ENCODE data around the gene PLEKHA7.
"Not testable (repeated sequence)": the region's sequence is repeated elsewhere in the genome, so short reads cannot be mapped to it uniquely, and the experiment has no call there.

The PLEKHA7 gene

GRCh38 chr11:16904761-16905160, 109.5 kb downstream of the PLEKHA7 start:
- not testable (repeated sequence) for DNase-seq (ENCODE audit: low spot score)

- no peak for DNase-seq (ENCODE audit: low spot score)
These were observed 111.3 kb downstream of the PLEKHA7 start for GRCh38 chr11:16902781-16903378.

GRCh38 chr11:16902182-16902581, 112.0 kb downstream of the PLEKHA7 start:
- DNase-seq (ENCODE audit: low spot score): no peak

- no peak for DNase-seq (ENCODE audit: low spot score)
These were observed 113.7 kb downstream of the PLEKHA7 start for GRCh38 chr11:16900491-16900890.

- no peak for DNase-seq (ENCODE audit: low spot score)
These were observed 114.4 kb downstream of the PLEKHA7 start for GRCh38 chr11:16899708-16900303.

GRCh38 chr11:16898274-16898985, 115.8 kb downstream of the PLEKHA7 start:
- DNase-seq (ENCODE audit: low spot score): no peak

GRCh38 chr11:16897470-16898061, 116.6 kb downstream of the PLEKHA7 start:
- no peak for DNase-seq (ENCODE audit: low spot score)

GRCh38 chr11:16896729-16897469, 117.3 kb downstream of the PLEKHA7 start:
- DNase-seq (ENCODE audit: low spot score): no peak

- no peak for DNase-seq (ENCODE audit: low spot score)
These were observed 118.9 kb downstream of the PLEKHA7 start for GRCh38 chr11:16895306-16895705.

- no peak for DNase-seq (ENCODE audit: low spot score)
These were observed 120.7 kb downstream of the PLEKHA7 start for GRCh38 chr11:16893456-16894066.

GRCh38 chr11:16891964-16892363, 122.2 kb downstream of the PLEKHA7 start:
- DNase-seq (ENCODE audit: low spot score): no peak

GRCh38 chr11:16891165-16891564, 123.0 kb downstream of the PLEKHA7 start:
- no peak for DNase-seq (ENCODE audit: low spot score)

GRCh38 chr11:16890442-16890841, 123.8 kb downstream of the PLEKHA7 start:
- no peak for DNase-seq (ENCODE audit: low spot score)

GRCh38 chr11:16889905-16890304, 124.3 kb downstream of the PLEKHA7 start:
- no peak for DNase-seq (ENCODE audit: low spot score)

- DNase-seq (ENCODE audit: low spot score): not testable (repeated sequence)
These were observed 125.2 kb downstream of the PLEKHA7 start for GRCh38 chr11:16889010-16889409.

- not testable (repeated sequence) for DNase-seq (ENCODE audit: low spot score)
These were observed 126.3 kb downstream of the PLEKHA7 start for GRCh38 chr11:16887887-16888286.

GRCh38 chr11:16883174-16883573, 131.0 kb downstream of the PLEKHA7 start:
- peak; percentile 16 for DNase-seq (ENCODE audit: low spot score)

- DNase-seq (ENCODE audit: low spot score): no peak
These were observed 132.4 kb downstream of the PLEKHA7 start for GRCh38 chr11:16881766-16882165.

GRCh38 chr11:16881074-16881709, 133.0 kb downstream of the PLEKHA7 start:
- DNase-seq (ENCODE audit: low spot score): no peak

GRCh38 chr11:16880184-16880801, 133.9 kb downstream of the PLEKHA7 start:
- no peak for DNase-seq (ENCODE audit: low spot score)

- DNase-seq (ENCODE audit: low spot score): no peak
These were observed 134.5 kb downstream of the PLEKHA7 start for GRCh38 chr11:16879690-16880089.
